GM23248 (cell line): ENCODE data around the gene ANGPTL5. TPM values are rescaled to one million over a fixed set of nuclear protein-coding genes. Genes with fewer than 3 reads are reported as not detected.

Experiments
- DNase-seq: peaks from one replicate; pipeline ENCODE4 v3.0.0-alpha.2; 2015
- H2AFZ ChIP-seq: fragments of 200-600 bp; sonication (generic); 2 replicates; pipeline ENCODE4 v1.6.1; 2016; ENCODE audit warnings: antibody characterized with exemption
- H3F3A ChIP-seq: fragments of 200-600 bp; sonication (generic); 2 replicates; pipeline ENCODE4 v1.6.1; 2016; ENCODE audit warnings: mild to moderate bottlenecking, antibody characterized with exemption, mixed run types; ENCODE audit not compliant: insufficient read depth
- H3K27ac ChIP-seq: fragments of 200-600 bp; sonication (generic); 2 replicates; pipeline ENCODE4 v1.5.1; 2016; ENCODE audit warnings: mild to moderate bottlenecking
- H3K27me3 ChIP-seq: fragments of 200-600 bp; sonication (generic); replicated peaks from 2 replicates; pipeline ENCODE4 v1.6.1; 2016; ENCODE audit warnings: mild to moderate bottlenecking; ENCODE audit not compliant: insufficient read depth
- H3K36me3 ChIP-seq: fragments of 200-600 bp; sonication (generic); 2 replicates; pipeline ENCODE4 v1.6.1; 2016; ENCODE audit warnings: low read depth, mild to moderate bottlenecking
- H3K4me1 ChIP-seq: fragments of 200-600 bp; sonication (generic); 2 replicates; pipeline ENCODE4 v1.6.1; 2016; ENCODE audit warnings: mild to moderate bottlenecking; ENCODE audit not compliant: insufficient read depth
- H3K4me2 ChIP-seq: fragments of 200-600 bp; sonication (generic); one replicate; pipeline ENCODE4 v1.6.1; 2016; ENCODE audit warnings: mild to moderate bottlenecking; ENCODE audit not compliant: unreplicated experiment
- H3K4me3 ChIP-seq: fragments of 200-600 bp; sonication (generic); 2 replicates; pipeline ENCODE4 v1.5.1; 2016; ENCODE audit warnings: mild to moderate bottlenecking
- H3K79me2 ChIP-seq: fragments of 200-600 bp; sonication (generic); 2 replicates; pipeline ENCODE4 v1.6.1; 2016; ENCODE audit warnings: mild to moderate bottlenecking; ENCODE audit not compliant: insufficient read depth
- H3K9ac ChIP-seq: fragments of 200-600 bp; sonication (generic); 2 replicates; pipeline ENCODE4 v1.6.1; 2016; ENCODE audit warnings: mild to moderate bottlenecking
- H3K9me2 ChIP-seq: fragments of 200-600 bp; sonication (generic); 2 replicates; pipeline ENCODE4 v1.6.1; 2016; ENCODE audit warnings: mixed run types, mild to moderate bottlenecking, moderate library complexity; ENCODE audit not compliant: insufficient read depth
- H3K9me3 ChIP-seq: fragments of 200-600 bp; sonication (generic); one replicate; pipeline ENCODE4 v1.6.1; 2017; ENCODE audit warnings: low read depth
- H4K20me1 ChIP-seq: fragments of 200-600 bp; sonication (generic); 2 replicates; pipeline ENCODE4 v1.6.0; 2016; ENCODE audit not compliant: insufficient read depth
- EZH2 ChIP-seq: fragments of 200-600 bp; sonication (generic); IDR thresholded peaks from 2 replicates; pipeline ENCODE4 v1.6.1; 2018; ENCODE audit warnings: antibody characterized with exemption, mild to moderate bottlenecking; ENCODE audit not compliant: insufficient read depth, poor library complexity, severe bottlenecking
- EZH2phosphoT487 ChIP-seq: fragments of 200-600 bp; sonication (generic); IDR thresholded peaks from 2 replicates; pipeline ENCODE4 v1.6.1; 2018; ENCODE audit warnings: antibody characterized with exemption, moderate library complexity, mild to moderate bottlenecking, low read depth; ENCODE audit not compliant: insufficient read depth
- WGBS, 2 experiments: methylation state at CpG; one replicate each; pipeline ENCODE4 v1.1.6; 2015 to 2017; ENCODE audit warnings: low lambda C conversion rate in 2 of 2, low coverage in 1 of 2; ENCODE audit errors: missing lambda C conversion rate in 2 of 2; 5-methylcytosine and 5-hydroxymethylcytosine counted together
- in situ Hi-C: fragments of 300-500 bp; cut with MboI; formaldehyde crosslinking; loops from 2 replicates; pipeline ENCODE4 v1.15.0; 2020
- polyA plus RNA-seq: library from polyadenylated mRNA; unstranded; fragments of >200 nt; fragmentation: Nextera tagmentation; extraction: Ambion mirVana; gene quantifications from 2 replicates; pipeline ENCODE4 v1.2.1, GENCODE V29; 2016
- total RNA-seq: library from RNA; depleted of rRNA; stranded (reverse); fragments of >200 nt; shearing (Covaris generic); gene quantifications from 2 replicates; pipeline ENCODE4 v1.2.3, GENCODE V29; 2014

The ANGPTL5 gene
- total and polyA plus RNA-seq, 2 experiments from 2014 or later, result 0.15 TPM; not detected in 1

GRCh38 chr11:101915791-101916291 lies 481 bp downstream of the ANGPTL5 start:
- H2AFZ ChIP-seq, result peak overlapping the region; percentile 88
- H3K4me2 ChIP-seq, result peak overlapping the region; percentile 81
- H3F3A ChIP-seq, result peaks cover 23% of the 10 kb centered on the region
- H3K27me3 ChIP-seq, result no peaks in the 10 kb centered on the region
- H3K4me1 ChIP-seq, result peaks cover 21% of the 10 kb centered on the region
- no peaks in the 10 kb centered on the region for H3K79me2 ChIP-seq
- H3K36me3 ChIP-seq, result no peaks in the 10 kb centered on the region
- WGBS, 2 experiments, result 1 to 5% methylated on average over 4 of the region's 4 CpGs
- no peaks in the 10 kb centered on the region for H3K9me2 ChIP-seq
- H3K9ac ChIP-seq, result peak overlapping the region; percentile 97
- TF ChIP-seq EZH2, result no peak
- no peak for TF ChIP-seq EZH2phosphoT487
- H3K27ac ChIP-seq, result peak overlapping the region; percentile 98
- H4K20me1 ChIP-seq, result no peaks in the 10 kb centered on the region
- in situ Hi-C loops, result no loop called here
- DNase-seq, result peak; percentile 80
- H3K4me3 ChIP-seq, result peak overlapping the region; percentile 86
- no peaks in the 10 kb centered on the region for H3K9me3 ChIP-seq

- peaks cover 23% of the 10 kb centered on the region for H3F3A ChIP-seq
- no peaks in the 10 kb centered on the region for H3K9me2 ChIP-seq
- peak within 1 kb of the TSS; percentile 86 for H3K4me2 ChIP-seq
- peak within 1 kb of the TSS; percentile 88 for H2AFZ ChIP-seq
- H3K4me3 ChIP-seq, result peak within 1 kb of the TSS; percentile 86
- H3K79me2 ChIP-seq, result no peaks in the 10 kb centered on the region
- no peak for TF ChIP-seq EZH2
- TF ChIP-seq EZH2phosphoT487, result no peak
- H3K9ac ChIP-seq, result peak within 1 kb of the TSS; percentile 97
- no peaks in the 10 kb centered on the region for H3K9me3 ChIP-seq
- DNase-seq, result peak; percentile 99
- WGBS, 2 experiments, result 0 to 1% methylated on average over 56 of the region's 56 CpGs
- peak within 1 kb of the TSS; percentile 98 for H3K27ac ChIP-seq
- no peaks in the 10 kb centered on the region for H3K36me3 ChIP-seq
- H3K27me3 ChIP-seq, result no peaks in the 10 kb centered on the region
- peaks cover 21% of the 10 kb centered on the region for H3K4me1 ChIP-seq
- in situ Hi-C loops, result no loop called here
- no peaks in the 10 kb centered on the region for H4K20me1 ChIP-seq
These were observed 1.4 kb downstream of the ANGPTL5 start, which contains the start of gene CEP126 for GRCh38 chr11:101914738-101915426. TSS of gene CEP126 (plus strand) at chr11:101915010. CDS start at chr11:101915285, 275 bp downstream.

GRCh38 chr11:101914341-101914737 lies 2.0 kb downstream of the ANGPTL5 start:
- in situ Hi-C loops, result no loop called here
- Histone ChIP-seq H3K4me2 (peak overlapping the region; percentile 86), H3K36me3 (no peaks in the 10 kb centered on the region), H3K27me3 (no peaks in the 10 kb centered on the region), H3K79me2 (no peaks in the 10 kb centered on the region), H3K4me3 (peak overlapping the region; percentile 86), H3K9me3 (no peaks in the 10 kb centered on the region), H3K9ac (peak overlapping the region; percentile 97), H3F3A (peaks cover 23% of the 10 kb centered on the region), H3K27ac (peak overlapping the region; percentile 98), H3K9me2 (no peaks in the 10 kb centered on the region), H3K4me1 (peaks cover 21% of the 10 kb centered on the region), H2AFZ (peak overlapping the region; percentile 88), H4K20me1 (no peaks in the 10 kb centered on the region)
- no peak for TF ChIP-seq EZH2phosphoT487
- TF ChIP-seq EZH2, result no peak
- peak; percentile 80 for DNase-seq
- WGBS, 2 experiments, result 1 to 2% methylated on average over 6 of the region's 6 CpGs

- Histone ChIP-seq H3K79me2 (no peaks in the 10 kb centered on the region), H3K4me1 (peaks cover 21% of the 10 kb centered on the region), H3K27me3 (no peaks in the 10 kb centered on the region), H3F3A (peaks cover 23% of the 10 kb centered on the region), H3K36me3 (no peaks in the 10 kb centered on the region), H2AFZ (peak overlapping the region; percentile 88), H3K9ac (peak overlapping the region; percentile 97), H3K27ac (peak overlapping the region; percentile 98), H3K9me3 (no peaks in the 10 kb centered on the region), H3K9me2 (no peaks in the 10 kb centered on the region), H3K4me3 (peak overlapping the region; percentile 86), H3K4me2 (peak overlapping the region; percentile 86), H4K20me1 (no peaks in the 10 kb centered on the region)
- DNase-seq, result no peak
- in situ Hi-C loops, result no loop called here
- WGBS, 2 experiments, result 14 to 18% methylated on average over 5 of the region's 5 CpGs
- TF ChIP-seq EZH2, result no peak
- TF ChIP-seq EZH2phosphoT487, result no peak
These were observed 2.7 kb downstream of the ANGPTL5 start for GRCh38 chr11:101913656-101914055.
